Measurements from ENCODE around the gene HOXA4. TPM values are rescaled to one million over a fixed set of nuclear protein-coding genes. Genes with fewer than 3 reads are reported as not detected.

Gene HOXA4
- total and polyA plus RNA-seq, 2 of the 8 experiments (the other 6 are each of a cell fraction or from before 2014, with no cell fraction given): not detected

GRCh38 chr7:27124902-27125689 is 5.5 kb downstream of the HOXA4 start:
- H3K9me3 ChIP-seq (ENCODE audit: insufficient read depth in 2 of 2, low read depth in 1 of 2, low read length in 1 of 2): peaks cover 0 to 4% of the 10 kb centered on the region in 2 experiments; a peak in 1 of 4 replicates
- H3K23me2 ChIP-seq (ENCODE audit: low read depth, low read length): no peaks in the 10 kb centered on the region; the same call in 1 of the 2 replicates
- FAIRE-seq (no peak), DNase-seq (ENCODE audit: low read depth in 1 of 2, low spot score in 2 of 2) (no peak)
- 0 out of 7 replicates have a peak, but pooled peaks cover 0 to 2% (median under 1%) of the 10 kb centered on the region in 4 experiments for H3K4me1 ChIP-seq (replicated peaks in 1 of 4; ENCODE audit: control insufficient read depth in 3 of 4, insufficient read depth in 4 of 4, low read length in 3 of 4)
- peak overlapping the region; percentile 35; the same call in 1 of the 2 replicates for H2BK12ac ChIP-seq (ENCODE audit: low read depth, low read length)
- no peak overlapping the region for H4K91ac ChIP-seq (replicated peaks; ENCODE audit: insufficient read length, low read length)
- 45% methylated on average over 8 of the region's 8 CpGs; no CpG with 5 or more reads in 1 of the 2 experiments for WGBS, 2 experiments (ENCODE audit: extremely low coverage in 1 of 2, insufficient coverage in 1 of 2, insufficient read length in 1 of 2, insufficient replicate concordance in 2 of 2, low coverage in 1 of 2, low lambda C conversion rate in 2 of 2, missing lambda C conversion rate in 1 of 2)
- no peak overlapping the region for H3K27ac ChIP-seq (ENCODE audit: low read depth, low read length)
- no peak overlapping the region for H3K14ac ChIP-seq (ENCODE audit: insufficient read length)
- no peak overlapping the region for H2BK120ac ChIP-seq (replicated peaks; ENCODE audit: low read depth, low read length)
- no peak overlapping the region for H2BK20ac ChIP-seq (ENCODE audit: low read length)
- H3K18ac ChIP-seq (ENCODE audit: extremely low read depth, low read length): no peak overlapping the region
- no peak overlapping the region for H3K9ac ChIP-seq (replicated peaks in 1 of 4; ENCODE audit: extremely low read depth in 1 of 4, low read depth in 3 of 4, low read length in 3 of 4)
- H3K27me3 ChIP-seq (replicated peaks in 1 of 4; ENCODE audit: control insufficient read depth in 3 of 4, extremely low read depth in 1 of 4, insufficient read depth in 3 of 4, low read length in 3 of 4): peaks cover 100% of the 10 kb centered on the region in 4 experiments
- no peak overlapping the region for H3K4me2 ChIP-seq (ENCODE audit: insufficient read depth in 1 of 2, low read depth in 2 of 2, low read length in 2 of 2)
- H4K20me1 ChIP-seq (replicated peaks in 1 of 2; ENCODE audit: control insufficient read depth in 1 of 2, insufficient read depth in 2 of 2, low read length in 2 of 2): peaks cover 20 to 30% of the 10 kb centered on the region in 2 experiments
- H3K36me3 ChIP-seq (ENCODE audit: control insufficient read depth in 2 of 4, insufficient read depth in 4 of 4, low read length in 3 of 4): peaks cover 0 to 4% (median 0%) of the 10 kb centered on the region in 4 experiments; a peak in 1 of 8 replicates
- H4K8ac ChIP-seq (ENCODE audit: extremely low read depth, insufficient read depth, low read length): no peak overlapping the region
- H2AFZ ChIP-seq (ENCODE audit: low read length): no peak overlapping the region
- H3K56ac ChIP-seq (replicated peaks; ENCODE audit: insufficient read length, low read depth, low read length): no peak overlapping the region
- ChIA-PET CTCF (ENCODE audit: partially characterized antibody) (interaction anchor here (1.0 to 1.1 kb wide), 3 partner anchors 19 to 36 kb away, joined by 3 read pairs; no protein-coding TSS in a partner anchor), POLR2A (ENCODE audit: partially characterized antibody) (no interaction called here)
- H3K79me2 ChIP-seq (ENCODE audit: control insufficient read depth in 1 of 2, insufficient read depth in 2 of 2, low read length in 2 of 2): no peaks in the 10 kb centered on the region
- H2BK15ac ChIP-seq (ENCODE audit: low read length): no peak overlapping the region
- no peak overlapping the region for H3K4ac ChIP-seq (replicated peaks; ENCODE audit: insufficient read length, low read depth, low read length)
- no peak overlapping the region for H4K5ac ChIP-seq (ENCODE audit: insufficient read length, low read depth, low read length)
- TF ChIP-seq CHD2 (IDR thresholded peaks at IDR 0.05; ENCODE audit: low read length) (no peak), TCF12 (IDR thresholded peaks at IDR 0.05; ENCODE audit: low read depth, low read length) (no peak), MAFK (IDR thresholded peaks at IDR 0.05; ENCODE audit: low read depth, low read length) (no peak), YY1 (IDR thresholded peaks at IDR 0.05; ENCODE audit: low read depth, low read length) (no peak), SUZ12 (IDR thresholded peaks at IDR 0.05; ENCODE audit: low read length) (peak; percentile 19; the same call in 1 of the 2 replicates), TAF1 (IDR thresholded peaks at IDR 0.05; ENCODE audit: low read depth, low read length) (no peak), RNF2 (IDR thresholded peaks at IDR 0.05; ENCODE audit: borderline replicate concordance, low read depth, low read length, missing control alignments, poor library complexity, severe bottlenecking) (peak; percentile 51), RFX5 (IDR thresholded peaks at IDR 0.05; ENCODE audit: borderline replicate concordance, low read depth, low read length) (no peak)
- H3K79me1 ChIP-seq (ENCODE audit: low read depth, low read length): no peaks in the 10 kb centered on the region
- no peak overlapping the region for H3K23ac ChIP-seq (ENCODE audit: insufficient read length)
- H2BK5ac ChIP-seq (ENCODE audit: low read depth, low read length): no peak overlapping the region
- H2AK5ac ChIP-seq (ENCODE audit: low read depth, low read length): no peak overlapping the region; the same call in 1 of the 2 replicates
- H3K4me3 ChIP-seq (ENCODE audit: extremely low read depth in 1 of 4, insufficient read depth in 2 of 4, low read depth in 3 of 4, low read length in 4 of 4): no peak overlapping the region
